ENCODE data around the gene RDH13.

- TF ChIP-seq EZH2phosphoT487 (IDR thresholded peaks at IDR 0.05; ENCODE audit: insufficient read depth, low read depth) (no peak), EZH2 (IDR thresholded peaks at IDR 0.05; ENCODE audit: insufficient read depth, poor library complexity, severe bottlenecking) (no peak)
Measured at GRCh38 chr19:55094456-55095259, 31.7 kb upstream of the RDH13 start.
